ENCODE measurements around the gene CNTN1. TPM values are rescaled to one million over a fixed set of nuclear protein-coding genes. Genes with fewer than 3 reads are reported as not detected.
A peak's percentile ranks its signal among the peaks of the same experiment; 100 is the strongest.

CNTN1 gene
- total RNA-seq, 2 donors from 2014 or later, result 1.3 to 3.1 TPM

- no peaks in the 10 kb centered on the region for H3K9me3 ChIP-seq
- H3K4me1 ChIP-seq, result no peaks in the 10 kb centered on the region
- no peaks in the 10 kb centered on the region for H3K36me3 ChIP-seq (replicated peaks in 1 of 2; ENCODE audit: insufficient read depth in 1 of 2, low read depth in 2 of 2)
- H3K4me3 ChIP-seq, result no peak overlapping the region
- TF ChIP-seq POLR2A (IDR thresholded peaks at IDR 0.05) (no peak), CTCF (IDR thresholded peaks at IDR 0.05) (no peak)
- H3K27me3 ChIP-seq, result no peaks in the 10 kb centered on the region
- no peak overlapping the region for H3K27ac ChIP-seq
- intact Hi-C loops (cut with DNase I), result no loop called here
- WGBS, 2 donors, result 47 to 50% methylated on average over 2 of the region's 2 CpGs
- ATAC-seq, result no peak
- DNase-seq, result no peak
Observed at GRCh38 chr12:40681148-40681547, 11.1 kb upstream of the CNTN1 start.

- no peak for DNase-seq
- TF ChIP-seq CTCF (IDR thresholded peaks at IDR 0.05) (no peak), POLR2A (IDR thresholded peaks at IDR 0.05) (no peak)
- H3K27ac ChIP-seq, result no peak overlapping the region
- no peak for ATAC-seq
- H3K27me3 ChIP-seq, result no peaks in the 10 kb centered on the region
- no peaks in the 10 kb centered on the region for H3K36me3 ChIP-seq (replicated peaks in 1 of 2; ENCODE audit: insufficient read depth in 1 of 2, low read depth in 2 of 2)
- H3K4me3 ChIP-seq, result no peak overlapping the region
- no peaks in the 10 kb centered on the region for H3K9me3 ChIP-seq
- 51 to 61% methylated on average over 4 of the region's 4 CpGs for WGBS, 2 donors
- intact Hi-C loops (cut with DNase I), result no loop called here
- H3K4me1 ChIP-seq, result no peaks in the 10 kb centered on the region
Observed at GRCh38 chr12:40684986-40685385, 7.3 kb upstream of the CNTN1 start.

- WGBS, 2 donors, result 41 to 53% methylated on average over 8 of the region's 8 CpGs
- DNase-seq, result no peak
Observed at GRCh38 chr12:40688085-40688725, 4.0 kb upstream of the CNTN1 start.

GRCh38 chr12:40689576-40689975, 2.7 kb upstream of the CNTN1 start:
- 67 to 84% methylated on average over 2 of the region's 2 CpGs for WGBS, 2 donors
- Histone ChIP-seq H3K4me1 (peaks cover 18% of the 10 kb centered on the region), H3K4me3 (no peak overlapping the region), H3K9me3 (no peaks in the 10 kb centered on the region), H3K36me3 (replicated peaks in 1 of 2; ENCODE audit: insufficient read depth in 1 of 2, low read depth in 2 of 2) (no peaks in the 10 kb centered on the region), H3K27me3 (peaks cover 0 to 13% of the 10 kb centered on the region in 2 donors), H3K27ac (no peak overlapping the region)
- intact Hi-C loops (cut with DNase I), result no loop called here
- no peak for ATAC-seq
- TF ChIP-seq CTCF (IDR thresholded peaks at IDR 0.05), result no peak
- TF ChIP-seq POLR2A (IDR thresholded peaks at IDR 0.05), result no peak
- DNase-seq, result no peak

More at GRCh38 chr12:40688085-40688725, 4.0 kb upstream of the CNTN1 start:
- no peak overlapping the region for H3K4me3 ChIP-seq
- no peaks in the 10 kb centered on the region for H3K9me3 ChIP-seq
- peaks cover 0 to 13% of the 10 kb centered on the region in 2 donors for H3K27me3 ChIP-seq
- H3K27ac ChIP-seq, result no peak overlapping the region
- TF ChIP-seq CTCF (IDR thresholded peaks at IDR 0.05), result no peak
- TF ChIP-seq POLR2A (IDR thresholded peaks at IDR 0.05), result no peak
- H3K36me3 ChIP-seq (replicated peaks in 1 of 2; ENCODE audit: insufficient read depth in 1 of 2, low read depth in 2 of 2), result no peaks in the 10 kb centered on the region
- peaks cover 13% of the 10 kb centered on the region for H3K4me1 ChIP-seq
- no peak for ATAC-seq
- intact Hi-C loops (cut with DNase I), result no loop called here

GRCh38 chr12:40692765-40693206, 547 bp downstream of the CNTN1 start:
- H3K36me3 ChIP-seq (replicated peaks in 1 of 2; ENCODE audit: insufficient read depth in 1 of 2, low read depth in 2 of 2), result no peaks in the 10 kb centered on the region
- H3K4me3 ChIP-seq, result peak overlapping the region in 1 of 2 donors; percentile 43
- H3K9me3 ChIP-seq, result no peaks in the 10 kb centered on the region
- WGBS, 2 donors, result 0 to 1% methylated on average over 13 to 26 of the region's 33 CpGs
- DNase-seq (peak; percentile 2 to 12 (median 8)), ATAC-seq (peak; percentile 37)
- H3K4me1 ChIP-seq, result peaks cover 18% of the 10 kb centered on the region
- peaks cover 0 to 13% of the 10 kb centered on the region in 2 donors for H3K27me3 ChIP-seq
- no peak overlapping the region for H3K27ac ChIP-seq
- intact Hi-C loops (cut with DNase I), result no loop called here
- TF ChIP-seq CTCF (IDR thresholded peaks at IDR 0.05) (no peak), POLR2A (IDR thresholded peaks at IDR 0.05) (no peak)
